Activated CD4-positive, alpha-beta T cell treated with anti-CD3 and anti-CD28 coated beads for 36 hours (primary cell): ENCODE measurements around the gene MXI1. TPM values are rescaled to one million over a fixed set of nuclear protein-coding genes. Genes with fewer than 3 reads are reported as not detected.

Source experiments
- ATAC-seq: fragments of 200-7000 bp; cut with Tn5 transposase; one replicate; pipeline ENCODE4 v1.10.0; 2021; ENCODE audit warnings: mild to moderate bottlenecking, moderate library complexity
- CTCF ChIA-PET: fragments of 350-600 bp; sonication (Branson Sonifier 250); formaldehyde crosslinking; loops from one replicate; lab custom pipeline; 2021; ENCODE audit warnings: antibody characterized with exemption; lab: Charles Lee
- POLR2A ChIA-PET: fragments of 350-600 bp; sonication (Branson Sonifier 250); formaldehyde crosslinking; loops from one replicate; lab custom pipeline; 2021; ENCODE audit warnings: antibody characterized with exemption, inconsistent platforms; lab: Charles Lee
- DNase-seq: peaks from one replicate; pipeline ENCODE4 v3.0.0-alpha.2; 2020
- H3K27ac Mint-ChIP-seq: one replicate; pipeline ENCODE4 v1.8.0; 2021; ENCODE audit warnings: mixed read lengths
- H3K27me3 Mint-ChIP-seq: one replicate; pipeline ENCODE4 v1.8.0; 2021; ENCODE audit warnings: mixed read lengths
- H3K36me3 Mint-ChIP-seq: one replicate; pipeline ENCODE4 v1.8.0; 2021; ENCODE audit warnings: low read depth, mixed read lengths
- H3K4me1 Mint-ChIP-seq: one replicate; pipeline ENCODE4 v1.8.0; 2021; ENCODE audit warnings: mixed read lengths
- H3K4me3 Mint-ChIP-seq: one replicate; pipeline ENCODE4 v1.8.0; 2021; ENCODE audit warnings: mild to moderate bottlenecking, moderate library complexity, mixed read lengths
- H3K9me3 Mint-ChIP-seq: one replicate; pipeline ENCODE4 v1.8.0; 2021; ENCODE audit warnings: low read depth, mixed read lengths
- intact Hi-C, 2 experiments: fragments of 100-400 bp; cut with DNase I in 1 of 2; cut with micrococcal nuclease in 1 of 2; formaldehyde crosslinking; loops; one replicate each; pipeline versions ENCODE4 v1.14.2 to v1.15.1; 2022 to 2024; cut with DNase I, micrococcal nuclease
- total RNA-seq, 2 experiments: library from RNA; stranded (reverse); gene quantifications; one replicate each; pipeline ENCODE4 v1.2.3, GENCODE V29; 2021

Gene MXI1
- total RNA-seq, 2 experiments from 2014 or later = 49.7 to 75.7 TPM

DNA sequence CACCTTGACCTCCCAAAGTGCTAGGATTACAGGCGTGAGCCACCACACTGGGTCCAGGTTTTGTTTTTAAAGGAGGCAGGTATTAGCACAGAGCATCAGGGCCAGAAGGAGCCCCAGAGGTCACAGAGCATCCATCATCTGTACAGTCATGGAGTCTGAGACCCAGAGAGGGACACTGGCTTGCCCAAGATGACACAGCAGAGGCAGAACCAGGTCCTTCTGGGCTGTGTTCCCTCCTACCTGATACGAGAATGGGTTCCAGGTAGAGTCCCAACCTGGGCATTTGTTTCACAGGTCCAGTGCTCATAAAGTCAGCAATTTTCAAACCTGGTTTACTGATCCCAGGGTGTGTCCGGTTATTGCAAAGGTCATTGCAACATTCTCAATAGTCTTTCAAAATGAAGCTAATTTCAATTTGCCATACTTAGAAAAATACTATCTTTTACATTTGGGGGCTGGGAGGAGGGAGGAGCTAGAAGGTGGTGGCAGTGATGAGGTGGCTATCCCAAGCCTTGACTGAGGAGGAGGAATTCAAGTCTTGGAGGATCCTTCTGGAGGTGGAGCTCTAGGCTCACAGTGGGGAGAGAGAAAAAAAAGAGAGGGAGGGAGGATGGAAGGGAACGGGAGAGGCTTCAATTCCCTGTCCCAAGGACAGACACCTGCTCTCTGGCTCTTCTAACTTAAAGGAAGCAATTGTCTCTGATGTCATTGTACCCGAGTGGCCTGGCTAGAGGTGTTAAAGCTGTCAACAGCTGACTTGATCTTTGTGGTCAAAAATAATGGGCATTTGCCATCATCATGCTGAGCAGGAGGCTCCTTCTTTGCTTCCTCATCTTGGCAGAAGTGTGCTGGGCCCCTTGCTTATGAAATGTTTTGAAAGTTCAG lies 8.1 kb downstream of the MXI1 start:
- DNase-seq = no peak
- Mint-ChIP-seq H3K4me3 (no peak overlapping the region), H3K36me3 (peaks cover 3% of the 10 kb centered on the region), H3K27me3 (no peaks in the 10 kb centered on the region), H3K27ac (no peak overlapping the region), H3K4me1 (peaks cover 49% of the 10 kb centered on the region), H3K9me3 (no peaks in the 10 kb centered on the region)
- ChIA-PET CTCF (interaction anchor here (1.8 kb wide), 1 partner anchor 9 kb away, joined by 5 read pairs; no protein-coding TSS in a partner anchor), POLR2A (no interaction called here)
- intact Hi-C loops = no loop called here
- no peak for ATAC-seq

DNA sequence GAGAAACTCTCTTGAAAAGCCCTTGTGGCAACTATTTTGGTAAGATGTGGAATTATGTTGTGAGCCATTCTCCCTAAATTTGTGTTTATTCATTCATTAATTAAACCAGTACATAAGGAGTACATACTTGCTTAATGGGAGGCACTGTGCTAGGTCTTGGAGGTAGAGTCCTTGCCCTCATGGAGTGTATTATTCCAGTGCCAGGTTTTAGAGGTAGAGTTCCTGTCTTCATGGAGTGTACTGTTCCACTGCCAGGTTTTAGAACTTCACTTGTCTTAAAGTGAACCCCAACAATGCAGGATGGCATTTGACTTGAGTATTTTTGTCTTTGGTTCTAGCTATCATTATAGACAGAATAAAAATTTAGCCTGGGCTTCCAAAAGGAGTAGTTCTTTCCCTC lies 8.8 kb downstream of the MXI1 start:
- Mint-ChIP-seq H3K27ac (no peak overlapping the region), H3K4me1 (peaks cover 53% of the 10 kb centered on the region), H3K9me3 (no peaks in the 10 kb centered on the region), H3K4me3 (no peak overlapping the region), H3K36me3 (peaks cover 1% of the 10 kb centered on the region), H3K27me3 (no peaks in the 10 kb centered on the region)
- intact Hi-C loops = no loop called here
- CTCF ChIA-PET = interaction anchor here (1.8 kb wide), 1 partner anchor 10 kb away, joined by 5 read pairs; no protein-coding TSS in a partner anchor
- POLR2A ChIA-PET = no interaction called here
- DNase-seq (no peak), ATAC-seq (no peak)

DNA sequence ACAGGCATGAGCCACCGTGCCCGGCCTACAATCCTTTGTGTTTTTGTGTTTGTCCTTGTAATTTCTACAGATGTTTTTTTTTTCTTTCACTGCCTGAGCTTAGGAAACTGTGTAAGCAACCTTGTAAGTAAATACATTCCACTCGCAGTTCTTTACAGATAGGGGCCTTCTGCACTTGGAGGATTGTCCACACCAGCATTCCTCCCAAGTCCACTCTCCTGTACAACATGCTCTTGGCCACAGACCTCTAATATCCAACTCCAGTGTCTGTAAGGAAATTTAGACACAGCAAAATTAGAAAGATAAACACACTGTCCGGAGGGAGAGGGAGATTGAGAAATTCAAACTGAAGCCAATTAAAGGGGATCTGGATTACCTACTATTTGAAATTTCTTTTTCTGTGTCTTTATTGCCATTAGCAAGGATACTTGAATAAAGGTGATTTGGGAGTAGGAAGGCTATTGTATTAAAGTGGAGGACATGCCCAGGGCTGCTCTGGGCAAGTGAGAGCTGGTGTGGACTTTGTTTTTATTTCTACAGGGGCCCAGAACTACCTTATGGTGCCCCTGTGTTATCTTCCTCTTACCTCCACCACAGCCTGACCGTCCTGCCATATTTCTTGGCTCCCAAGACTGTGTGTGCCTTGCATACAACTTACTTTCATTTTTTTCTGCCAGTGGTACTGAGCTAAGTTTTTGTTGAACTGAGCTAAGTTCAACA lies 9.7 kb downstream of the MXI1 start:
- ATAC-seq (no peak), DNase-seq (no peak)
- Mint-ChIP-seq H3K4me3 (no peak overlapping the region), H3K27me3 (no peaks in the 10 kb centered on the region), H3K4me1 (peaks cover 53% of the 10 kb centered on the region), H3K9me3 (no peaks in the 10 kb centered on the region), H3K36me3 (peaks cover 1% of the 10 kb centered on the region), H3K27ac (no peak overlapping the region)
- ChIA-PET POLR2A (no interaction called here), CTCF (interaction anchor here (0.8 to 9.9 kb wide), 3 partner anchors 7 to 201 kb away, joined by 3 to 154 read pairs (median 5); partner anchors contain the start of gene MXI1)
- intact Hi-C loops = no loop called here

DNA sequence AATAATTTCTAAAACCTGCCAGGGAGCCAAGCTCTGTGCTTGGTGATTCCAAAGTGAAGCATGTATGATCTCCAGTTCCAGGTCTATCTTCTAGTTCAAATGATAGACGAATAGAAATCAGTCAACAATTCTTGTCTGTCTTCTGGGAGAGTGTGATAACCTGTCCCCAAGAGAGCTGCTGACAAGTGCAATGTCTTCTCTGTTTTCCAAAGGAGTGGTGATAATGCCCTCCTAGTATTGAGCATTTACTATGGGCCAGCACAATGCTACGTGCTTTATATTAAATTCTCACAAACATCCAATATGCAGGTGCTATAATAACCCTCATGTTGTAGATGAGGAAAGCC lies 10.2 kb downstream of the MXI1 start:
- POLR2A ChIA-PET = no interaction called here
- H3K36me3 Mint-ChIP-seq = peaks cover 1% of the 10 kb centered on the region
- no peak for DNase-seq
- H3K27me3 Mint-ChIP-seq = no peaks in the 10 kb centered on the region
- intact Hi-C loops = no loop called here
- no peaks in the 10 kb centered on the region for H3K9me3 Mint-ChIP-seq
- ATAC-seq = no peak
- H3K4me1 Mint-ChIP-seq = peaks cover 53% of the 10 kb centered on the region
- CTCF ChIA-PET = interaction anchor here (0.5 to 9.9 kb wide), 3 partner anchors 8 to 569 kb away, joined by 3 to 154 read pairs (median 3); partner anchors contain the start of gene MXI1
- no peak overlapping the region for H3K4me3 Mint-ChIP-seq
- H3K27ac Mint-ChIP-seq = no peak overlapping the region

DNA sequence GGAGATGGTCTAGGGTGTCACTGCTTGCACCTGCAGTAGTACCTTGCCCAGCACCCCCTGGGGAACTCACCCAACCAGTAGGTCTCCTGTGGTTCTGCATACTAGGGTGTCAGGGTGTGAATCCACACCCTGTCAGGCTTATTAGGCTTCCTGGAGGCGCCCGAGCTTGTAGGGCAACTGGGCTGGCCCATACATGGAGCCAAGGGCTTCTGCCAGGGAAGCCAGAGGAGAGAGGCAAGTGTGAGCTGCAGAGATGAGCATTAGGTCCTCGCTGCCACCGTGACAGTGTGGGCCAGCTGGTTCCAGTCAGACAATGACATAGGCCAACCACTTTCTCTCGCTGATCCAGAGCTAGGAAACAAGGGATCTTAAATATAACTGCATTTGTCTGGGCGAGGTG lies 11.2 kb downstream of the MXI1 start:
- ChIA-PET CTCF (interaction anchor here (1.0 to 9.9 kb wide), 2 partner anchors 9 to 81 kb away, joined by 4 to 154 read pairs; partner anchors contain the start of gene MXI1), POLR2A (interaction anchor here (0.7 to 1.6 kb wide), 2 partner anchors 8 to 78 kb away, joined by 3 to 9 read pairs; no protein-coding TSS in a partner anchor)
- peaks cover 2% of the 10 kb centered on the region for H3K36me3 Mint-ChIP-seq
- no peak overlapping the region for H3K4me3 Mint-ChIP-seq
- intact Hi-C loops = no loop called here
- H3K9me3 Mint-ChIP-seq = no peaks in the 10 kb centered on the region
- ATAC-seq (no peak), DNase-seq (peak; percentile 39)
- H3K27me3 Mint-ChIP-seq = no peaks in the 10 kb centered on the region
- peaks cover 49% of the 10 kb centered on the region for H3K4me1 Mint-ChIP-seq
- no peak overlapping the region for H3K27ac Mint-ChIP-seq

DNA sequence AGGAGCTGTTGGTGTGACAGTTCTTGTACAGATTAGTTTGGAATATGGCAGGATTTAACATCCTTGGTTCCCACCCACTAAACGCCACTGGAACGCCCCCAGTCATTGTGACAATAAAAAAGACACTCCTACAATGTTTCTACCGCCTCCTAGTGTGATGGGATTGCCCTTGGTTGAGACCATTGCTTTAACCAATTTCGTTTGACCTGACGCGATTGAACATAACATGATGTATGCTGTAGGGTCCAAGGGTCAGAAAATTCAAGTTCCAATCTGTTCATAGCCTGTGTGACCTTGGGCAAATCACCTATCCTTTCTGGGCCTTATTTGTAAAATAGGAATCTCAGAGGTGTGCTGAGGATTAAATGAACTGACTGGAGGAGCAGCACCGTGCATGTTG lies 12.5 kb downstream of the MXI1 start:
- Mint-ChIP-seq H3K36me3 (peaks cover 2% of the 10 kb centered on the region), H3K4me1 (peaks cover 42% of the 10 kb centered on the region), H3K9me3 (no peaks in the 10 kb centered on the region), H3K27ac (no peak overlapping the region), H3K27me3 (no peaks in the 10 kb centered on the region), H3K4me3 (no peak overlapping the region)
- ATAC-seq (no peak), DNase-seq (no peak)
- intact Hi-C loops = loop anchor here in 1 of 2 experiments (5.0 kb wide), 1 partner anchor 298 kb away; the partner anchor contains the start of gene XPNPEP1
- ChIA-PET POLR2A (interaction anchor here (1.6 kb wide), 1 partner anchor 10 kb away, joined by 9 read pairs; no protein-coding TSS in a partner anchor), CTCF (interaction anchor here (1.2 to 9.9 kb wide), 2 partner anchors 9 to 10 kb away, joined by 3 to 154 read pairs; partner anchors contain the start of gene MXI1)

DNA sequence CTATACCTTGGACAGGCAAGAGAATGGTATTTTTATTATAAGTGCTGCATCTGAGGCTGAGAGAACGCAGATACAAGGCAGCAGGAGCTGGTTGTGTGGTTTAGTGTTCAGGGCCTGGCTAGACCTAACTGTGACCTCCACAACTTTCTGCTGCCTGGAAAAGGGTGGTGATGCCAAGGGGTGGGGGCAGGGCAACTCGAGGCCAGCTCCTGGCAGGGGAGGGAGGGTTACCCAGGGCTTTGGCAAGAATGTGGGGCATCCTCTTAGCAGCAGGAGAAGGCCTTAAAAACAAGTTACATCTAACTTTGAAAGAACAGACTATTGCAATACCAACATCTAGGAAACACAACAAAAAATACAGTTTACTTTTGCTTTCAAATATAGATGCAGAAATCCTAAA lies 13.0 kb downstream of the MXI1 start:
- Mint-ChIP-seq H3K27ac (no peak overlapping the region), H3K27me3 (no peaks in the 10 kb centered on the region), H3K4me3 (peak overlapping the region; percentile 22), H3K4me1 (peaks cover 47% of the 10 kb centered on the region), H3K9me3 (no peaks in the 10 kb centered on the region), H3K36me3 (peaks cover 2% of the 10 kb centered on the region)
- POLR2A ChIA-PET = interaction anchor here (1.6 kb wide), 1 partner anchor 10 kb away, joined by 9 read pairs; no protein-coding TSS in a partner anchor
- intact Hi-C loops = loop anchor here in 1 of 2 experiments (5.0 kb wide), 1 partner anchor 298 kb away; the partner anchor contains the start of gene XPNPEP1
- ATAC-seq = no peak
- CTCF ChIA-PET = interaction anchor here (1.1 to 9.9 kb wide), 4 partner anchors 9 to 82 kb away, joined by 3 to 154 read pairs (median 10); partner anchors contain the start of gene MXI1
- no peak for DNase-seq

DNA sequence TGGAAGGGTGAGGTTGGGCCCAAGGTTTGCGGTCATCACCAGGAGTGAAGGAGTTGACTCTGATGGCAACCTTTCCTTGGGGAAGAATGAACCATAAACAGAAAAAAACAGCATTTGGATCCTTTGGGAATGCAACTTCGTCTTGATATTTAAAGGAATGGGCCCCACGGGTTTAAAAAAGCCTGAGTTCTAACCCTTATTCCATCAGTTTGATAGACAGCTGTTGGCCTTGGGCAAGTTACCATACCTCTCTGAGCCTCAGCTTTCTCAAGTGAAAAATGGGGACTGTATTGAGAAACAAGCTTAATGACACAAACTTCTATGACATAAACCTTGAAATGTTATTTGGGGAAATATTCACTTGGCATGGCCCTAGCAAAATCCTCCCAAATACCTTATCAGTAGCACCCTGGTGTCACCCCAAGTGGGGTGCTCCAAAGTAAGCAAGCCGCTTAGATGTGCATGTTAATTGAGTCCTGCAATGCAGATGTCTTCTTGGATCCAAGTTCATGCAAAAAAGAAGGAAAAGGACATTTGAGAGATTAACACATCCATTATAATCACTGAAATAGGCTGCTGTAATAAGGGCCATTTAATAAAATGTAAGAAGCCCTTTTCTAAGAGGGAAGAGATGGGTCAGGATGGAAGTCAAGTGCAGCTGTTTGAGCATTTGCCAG lies 13.8 kb downstream of the MXI1 start:
- ChIA-PET CTCF (interaction anchor here (0.6 to 9.9 kb wide), 12 partner anchors 8 to 980 kb away, joined by 3 to 154 read pairs (median 4); partner anchors contain the start of gene MXI1), POLR2A (interaction anchor here (0.6 to 1.9 kb wide), 8 partner anchors 10 to 280 kb away, joined by 3 to 65 read pairs (median 3); partner anchors contain the start of gene MXI1)
- Mint-ChIP-seq H3K9me3 (no peaks in the 10 kb centered on the region), H3K27ac (peak overlapping the region; percentile 88), H3K27me3 (no peaks in the 10 kb centered on the region), H3K4me1 (peaks cover 44% of the 10 kb centered on the region), H3K36me3 (peaks cover 2% of the 10 kb centered on the region), H3K4me3 (peak overlapping the region; percentile 68)
- intact Hi-C loops = loop anchor here (1.0 to 5.0 kb wide), 3 partner anchors 9 to 299 kb away; partner anchors contain the start of gene XPNPEP1 (in 1 of the 2)
- DNase-seq (no peak), ATAC-seq (no peak)

DNA sequence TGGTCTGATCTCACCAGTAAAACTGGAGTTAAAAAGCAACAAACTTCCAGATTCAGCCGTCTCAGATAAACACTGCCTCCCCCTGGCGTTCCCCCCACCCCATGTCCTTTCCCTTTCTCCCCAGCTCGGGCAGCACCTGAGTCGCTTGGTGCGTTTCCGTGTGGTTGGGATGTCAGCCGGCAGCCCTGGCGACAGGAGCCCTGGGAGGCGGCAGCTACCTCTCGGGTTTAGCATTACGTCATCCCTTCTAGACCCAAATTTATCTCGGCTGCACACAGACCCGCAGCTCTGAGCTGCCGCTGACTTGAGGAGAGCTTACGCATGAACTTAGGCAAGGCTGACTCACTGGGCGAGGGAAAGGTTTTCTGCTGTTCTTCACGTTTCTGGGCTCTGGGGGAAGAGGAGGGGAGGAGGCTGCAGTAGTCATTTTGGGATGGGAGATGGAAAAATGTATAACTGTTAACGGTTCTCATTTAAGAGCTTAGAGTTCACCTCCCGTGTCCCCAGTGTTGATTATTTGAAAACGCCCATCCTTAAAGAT lies 14.4 kb downstream of the MXI1 start:
- Mint-ChIP-seq H3K4me1 (peaks cover 44% of the 10 kb centered on the region), H3K9me3 (no peaks in the 10 kb centered on the region), H3K36me3 (peaks cover 2% of the 10 kb centered on the region), H3K27ac (peak overlapping the region; percentile 88), H3K27me3 (no peaks in the 10 kb centered on the region), H3K4me3 (peak overlapping the region; percentile 68)
- POLR2A ChIA-PET = interaction anchor here (0.6 to 1.9 kb wide), 8 partner anchors 10 to 348 kb away, joined by 3 to 65 read pairs (median 3); partner anchors contain the start of gene MXI1
- CTCF ChIA-PET = interaction anchor here (0.5 to 9.9 kb wide), 13 partner anchors 10 to 979 kb away, joined by 3 to 154 read pairs (median 3); partner anchors contain the start of gene MXI1
- intact Hi-C loops = loop anchor here (1.0 to 5.0 kb wide), 5 partner anchors 9 to 299 kb away; partner anchors contain the start of gene XPNPEP1 (in 1 of the 2)
- ATAC-seq = peak; percentile 79
- peak; percentile 91 for DNase-seq
